Measurements from ENCODE around the gene VGF.

The VGF gene

GRCh38 chr7:101180130-101180755 is 14.9 kb upstream of the VGF start, which contains the start of gene NAT16:
NAT16 (minus strand) TSS chr7:101180293; CDS start chr7:101174807, 5,486 bp downstream.
- TF ChIP-seq ZFX (IDR thresholded peaks at IDR 0.05; ENCODE audit: borderline replicate concordance) (no peak), CTCF (IDR thresholded peaks at IDR 0.05) (no peak)
- no peak within 1 kb of the TSS for H3K27ac ChIP-seq

- no peak overlapping the region for H3K27ac ChIP-seq
- TF ChIP-seq CTCF (IDR thresholded peaks at IDR 0.05) (no peak), ZFX (IDR thresholded peaks at IDR 0.05; ENCODE audit: borderline replicate concordance) (no peak)
These were observed 14.3 kb upstream of the VGF start for GRCh38 chr7:101179713-101180112.

GRCh38 chr7:101179117-101179516 is 13.7 kb upstream of the VGF start:
- TF ChIP-seq ZFX (IDR thresholded peaks at IDR 0.05; ENCODE audit: borderline replicate concordance) (no peak), CTCF (IDR thresholded peaks at IDR 0.05) (no peak)
- H3K27ac ChIP-seq: no peak overlapping the region

- no peak overlapping the region for H3K27ac ChIP-seq
- TF ChIP-seq ZFX (IDR thresholded peaks at IDR 0.05; ENCODE audit: borderline replicate concordance) (no peak), CTCF (IDR thresholded peaks at IDR 0.05) (no peak)
These were observed 12.3 kb upstream of the VGF start for GRCh38 chr7:101177644-101178043.

- TF ChIP-seq CTCF (IDR thresholded peaks at IDR 0.05) (no peak), ZFX (IDR thresholded peaks at IDR 0.05; ENCODE audit: borderline replicate concordance) (no peak)
- no peak overlapping the region for H3K27ac ChIP-seq
These were observed 10.3 kb upstream of the VGF start for GRCh38 chr7:101175664-101176063.

- H3K27ac ChIP-seq: peak overlapping the region; percentile 86
- TF ChIP-seq ZFX (IDR thresholded peaks at IDR 0.05; ENCODE audit: borderline replicate concordance) (no peak), CTCF (IDR thresholded peaks at IDR 0.05) (no peak)
These were observed 9.0 kb upstream of the VGF start for GRCh38 chr7:101174322-101174854.

GRCh38 chr7:101173752-101174244 is 8.4 kb upstream of the VGF start:
- peak overlapping the region; percentile 86 for H3K27ac ChIP-seq
- no peak for TF ChIP-seq CTCF (IDR thresholded peaks at IDR 0.05)
- TF ChIP-seq ZFX (IDR thresholded peaks at IDR 0.05; ENCODE audit: borderline replicate concordance): no peak
